Stimulated activated CD4-positive, alpha-beta T cell treated with anti-CD3 and anti-CD28 coated beads, Interleukin-1b, Interleukin-23, amount 100 ng/mL, for 48 hours (primary cell): ENCODE measurements around the gene NBAS.
"Not testable (repeated sequence)": the region's sequence is repeated elsewhere in the genome, so short reads cannot be mapped to it uniquely, and the experiment has no call there.

ENCODE experiments used
- DNase-seq: peaks from one replicate; pipeline ENCODE4 v3.0.0-alpha.2; 2020

The NBAS gene

GRCh38 chr2:15354596-15355366 is 206.4 kb downstream of the NBAS start:
- DNase-seq: no peak

GRCh38 chr2:15352363-15352762 is 208.8 kb downstream of the NBAS start:
- DNase-seq: no peak

- DNase-seq: no peak
Observed at GRCh38 chr2:15348636-15349035, 212.5 kb downstream of the NBAS start.

- DNase-seq: no peak
Observed at GRCh38 chr2:15348045-15348444, 213.1 kb downstream of the NBAS start.

GRCh38 chr2:15346624-15347023 is 214.5 kb downstream of the NBAS start:
- DNase-seq: no peak

GRCh38 chr2:15337996-15338666 is 223.0 kb downstream of the NBAS start:
- DNase-seq: no peak

GRCh38 chr2:15334644-15335326 is 226.3 kb downstream of the NBAS start:
- DNase-seq: no peak

GRCh38 chr2:15331787-15332186 is 229.3 kb downstream of the NBAS start:
- no peak for DNase-seq

- no peak for DNase-seq
Observed at GRCh38 chr2:15325296-15325695, 235.8 kb downstream of the NBAS start.

- no peak for DNase-seq
Observed at GRCh38 chr2:15323227-15323626, 237.9 kb downstream of the NBAS start.

GRCh38 chr2:15321481-15321880 is 239.7 kb downstream of the NBAS start:
- DNase-seq: not testable (repeated sequence)

GRCh38 chr2:15316370-15316814 is 244.7 kb downstream of the NBAS start:
- DNase-seq: peak; percentile 10

- DNase-seq: no peak
Observed at GRCh38 chr2:15315411-15315810, 245.7 kb downstream of the NBAS start.

- DNase-seq: no peak
Observed at GRCh38 chr2:15313657-15314056, 247.5 kb downstream of the NBAS start.

- no peak for DNase-seq
Observed at GRCh38 chr2:15311926-15312325, 249.2 kb downstream of the NBAS start.

- no peak for DNase-seq
Observed at GRCh38 chr2:15311201-15311907, 249.8 kb downstream of the NBAS start.

GRCh38 chr2:15307526-15307925 is 253.6 kb downstream of the NBAS start:
- DNase-seq: no peak

GRCh38 chr2:15306706-15307105 is 254.4 kb downstream of the NBAS start:
- DNase-seq: no peak

- no peak for DNase-seq
Observed at GRCh38 chr2:15303874-15304273, 257.3 kb downstream of the NBAS start.

GRCh38 chr2:15302154-15302553 is 259.0 kb downstream of the NBAS start:
- no peak for DNase-seq

- DNase-seq: no peak
Observed at GRCh38 chr2:15300624-15301573, 260.2 kb downstream of the NBAS start.

- no peak for DNase-seq
Observed at GRCh38 chr2:15299904-15300520, 261.1 kb downstream of the NBAS start.
